22Rv1 (cell line): ENCODE measurements around the gene PRR19.

Experiments
- CTCF ChIP-seq: fragments of 450-650 bp; IDR thresholded peaks from 2 replicates; pipeline ENCODE4 v1.5.1; 2017; ENCODE audit warnings: mild to moderate bottlenecking
- ZFX ChIP-seq: fragments of 450-650 bp; IDR thresholded peaks from 2 replicates; pipeline ENCODE4 v1.6.1; 2017; ENCODE audit warnings: antibody characterized with exemption, borderline replicate concordance

DNA sequence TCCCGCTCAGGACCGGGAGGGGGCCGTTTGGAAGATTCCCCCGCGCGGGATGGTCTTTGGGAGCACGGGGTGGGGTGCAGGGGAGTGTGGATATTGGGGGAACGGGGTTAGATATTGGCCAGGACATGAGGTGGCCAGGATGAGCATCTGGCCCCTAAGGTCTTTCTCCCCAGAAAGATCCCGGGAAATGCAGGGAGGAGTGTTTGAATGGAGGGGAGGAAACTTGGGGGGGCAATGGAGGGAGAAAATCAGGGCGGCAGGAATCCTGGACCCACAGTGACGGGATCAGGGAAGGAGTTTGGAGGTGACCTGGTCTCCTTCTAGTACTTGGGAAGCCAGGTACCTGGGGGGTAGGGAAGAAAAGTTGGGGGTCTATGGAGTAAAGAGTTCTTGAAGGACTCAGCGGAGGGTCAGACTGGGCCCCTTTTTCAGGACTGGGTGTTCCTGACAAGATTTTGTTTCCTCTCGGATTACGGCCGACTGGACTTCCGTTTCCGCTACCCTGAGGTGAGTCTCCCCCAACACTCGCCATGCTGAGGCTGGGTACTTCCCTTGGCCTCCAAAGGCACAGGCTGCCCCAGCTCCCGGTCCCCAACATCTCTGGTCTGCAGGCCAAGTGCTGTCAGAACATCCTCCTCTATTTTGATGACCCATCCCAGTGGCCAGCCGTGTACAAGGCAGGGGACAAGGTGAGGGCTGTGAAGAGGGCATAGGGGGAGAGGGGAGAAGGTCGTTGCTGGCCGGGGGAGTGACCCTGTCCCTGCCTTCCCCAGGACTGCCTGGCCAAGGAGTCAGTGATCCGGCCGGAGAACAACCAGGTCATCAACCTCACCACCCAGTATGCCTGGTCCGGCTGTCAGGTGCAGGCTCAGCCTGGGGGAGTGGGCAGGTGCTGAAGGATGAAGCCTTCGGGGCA is 12.2 kb downstream of the PRR19 start:
- TF ChIP-seq CTCF (no peak), ZFX (no peak)
